Liver (tissue), 3 donors: ENCODE results near the gene ATP1B2.

Experiments
- CTCF ChIP-seq: fragments of 150-350 bp; IDR thresholded peaks from 2 replicates; pipeline ENCODE4 v1.5.1; 2017; ENCODE audit warnings: improper control_type of control experiment, low read depth, low read length; ENCODE audit not compliant: missing input control
- TAF1 ChIP-seq: conservative IDR thresholded peaks from 2 replicates; pipeline ENCODE4 v1.6.1; 2016; ENCODE audit warnings: antibody characterized with exemption, mild to moderate bottlenecking
- YY1 ChIP-seq: IDR thresholded peaks from 2 replicates; pipeline ENCODE4 v1.6.1; 2016; ENCODE audit warnings: antibody characterized with exemption, mild to moderate bottlenecking
- TF ChIP-seq, protein P1 (sequence below): IDR thresholded peaks from 2 replicates; pipeline ENCODE4 v1.6.1; 2016; ENCODE audit warnings: antibody characterized with exemption
- donor health status: healthy.
- donor health status: healthy.

DNA sequence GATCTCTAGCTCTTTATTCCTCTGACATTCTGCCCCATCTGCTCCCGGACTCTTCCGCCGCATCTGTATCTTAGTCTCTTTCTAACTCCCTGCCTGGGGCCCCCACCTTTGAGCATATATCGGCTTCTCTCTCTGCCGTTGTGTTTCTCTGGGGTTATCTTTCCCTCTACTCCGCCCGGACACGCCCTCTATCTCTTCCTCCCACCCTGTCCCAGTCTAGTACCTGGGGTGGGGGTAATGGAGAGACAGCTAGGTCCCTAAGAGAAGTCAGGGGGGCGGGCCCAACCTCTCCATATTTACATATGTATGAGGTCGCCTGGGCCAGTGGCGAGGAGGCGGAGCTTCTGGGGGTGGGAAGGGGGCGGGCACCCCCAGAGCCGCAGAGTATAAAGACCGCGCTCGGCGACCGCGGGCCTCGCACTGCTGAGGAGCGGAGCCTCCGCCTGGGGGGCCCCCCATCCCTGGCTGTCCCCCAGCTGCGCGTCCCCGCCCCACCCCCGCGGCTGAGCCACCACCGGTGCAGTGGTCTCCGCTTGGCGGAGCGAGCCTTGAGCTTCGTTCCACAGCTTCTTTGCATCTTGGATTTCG is at the start of gene ATP1B2:
- TF ChIP-seq CTCF (no peak), YY1 (no peak), TAF1 (no peak)
- TF ChIP-seq, protein P1, sequence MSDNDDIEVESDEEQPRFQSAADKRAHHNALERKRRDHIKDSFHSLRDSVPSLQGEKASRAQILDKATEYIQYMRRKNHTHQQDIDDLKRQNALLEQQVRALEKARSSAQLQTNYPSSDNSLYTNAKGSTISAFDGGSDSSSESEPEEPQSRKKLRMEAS: no peak
